ENCODE measurements around the gene CDH7.

Gene CDH7

GRCh38 chr18:65919018-65919417, 168.2 kb downstream of the CDH7 start:
- no peak for DNase-seq (ENCODE audit: low spot score)

DNA sequence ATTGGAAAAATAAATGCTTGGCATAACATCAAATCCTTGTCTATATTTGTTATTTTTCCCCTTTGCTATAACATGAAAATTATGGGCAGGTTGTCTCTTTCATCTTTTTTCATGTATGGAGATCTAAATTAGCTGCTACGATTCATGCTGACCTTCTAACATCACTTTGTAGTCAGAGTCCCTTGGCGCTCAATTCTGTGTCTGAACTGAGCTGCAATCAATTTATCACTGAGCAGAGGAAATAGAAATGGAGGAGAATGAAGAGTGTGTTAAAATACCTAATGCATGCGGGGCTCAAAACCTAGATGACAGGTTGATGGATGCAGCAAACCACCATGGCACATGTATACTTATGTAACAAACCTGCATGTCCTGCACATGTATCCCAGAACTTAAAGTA, 168.9 kb downstream of the CDH7 start:
- DNase-seq (ENCODE audit: low spot score), result no peak

- DNase-seq (ENCODE audit: low spot score), result no peak
Observed at GRCh38 chr18:65922103-65922502, 171.3 kb downstream of the CDH7 start.

DNA sequence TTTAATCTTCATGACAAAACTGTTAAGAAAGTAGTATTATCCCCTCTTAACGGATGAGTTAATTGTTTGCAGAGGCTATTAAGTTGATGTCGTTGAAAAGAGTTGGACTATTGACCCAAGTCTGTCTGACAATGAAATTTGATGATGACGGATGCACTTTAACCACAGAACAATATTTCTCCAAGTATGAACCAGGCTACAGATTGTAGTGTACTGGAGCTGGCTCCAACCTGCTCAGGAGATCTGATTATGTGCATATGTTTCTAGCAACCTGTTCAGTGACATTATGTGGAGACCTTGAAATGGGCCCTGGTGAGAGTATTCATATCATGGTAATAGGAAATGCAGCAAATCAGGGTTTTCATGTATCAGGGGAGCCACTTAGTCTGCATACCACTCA, 174.1 kb downstream of the CDH7 start:
- no peak for DNase-seq (ENCODE audit: low spot score)

- DNase-seq (ENCODE audit: low spot score), result no peak
Observed at GRCh38 chr18:65934874-65935273, 184.1 kb downstream of the CDH7 start.

GRCh38 chr18:65936678-65937077, 185.9 kb downstream of the CDH7 start:
- DNase-seq (ENCODE audit: low spot score), result no peak

DNA sequence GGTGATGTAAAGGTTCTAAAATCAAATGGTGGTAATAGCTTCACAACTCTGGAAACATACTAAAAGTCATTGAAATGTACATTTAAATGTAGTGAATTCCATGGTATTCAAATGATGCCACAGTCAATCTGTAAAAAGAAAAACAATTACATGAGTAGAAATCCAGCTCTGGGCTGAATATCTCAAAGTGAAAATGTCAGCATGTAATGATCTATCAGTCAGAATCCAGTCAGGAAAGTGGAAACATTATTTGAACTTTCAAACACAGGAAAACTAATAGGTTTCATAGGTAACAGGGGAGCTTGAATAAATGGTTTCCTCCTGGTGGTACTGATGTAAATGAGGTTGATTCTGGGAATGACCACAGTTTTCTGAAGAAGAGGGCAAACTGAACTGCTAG, 186.4 kb downstream of the CDH7 start:
- DNase-seq (ENCODE audit: low spot score), result no peak

DNA sequence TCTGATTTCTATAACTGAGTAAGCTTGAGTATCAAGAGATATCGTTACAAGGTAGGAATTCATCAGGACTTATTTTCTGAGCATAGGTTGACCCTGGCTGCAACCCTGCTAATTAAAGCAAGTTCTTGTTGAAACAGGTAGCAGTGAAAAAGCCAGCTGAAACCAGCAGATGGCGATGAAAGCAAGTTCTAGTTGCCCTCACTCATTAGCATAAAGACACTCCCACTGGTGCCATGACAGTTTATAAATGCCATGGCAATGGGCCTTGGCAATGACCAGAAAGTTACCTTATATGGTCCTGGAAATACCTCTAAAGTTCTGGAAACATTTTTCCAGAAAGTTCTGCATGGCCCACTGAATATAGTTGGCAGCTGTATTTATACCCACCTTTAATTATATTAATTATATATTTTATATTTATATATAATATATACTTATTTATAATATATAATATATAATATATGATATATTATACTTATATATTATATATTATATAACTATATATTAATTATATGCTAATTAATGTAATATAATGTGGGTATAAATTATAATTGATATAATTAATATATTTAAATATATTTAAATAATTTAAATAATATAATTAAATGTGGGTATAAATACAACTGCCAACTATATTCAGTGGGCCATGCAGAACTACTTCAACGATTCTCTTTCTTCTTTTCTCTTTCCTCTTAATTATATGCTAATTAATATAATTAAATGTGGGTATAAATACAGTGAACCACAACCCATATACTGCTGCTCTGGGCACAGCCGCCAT, 188.0 kb downstream of the CDH7 start:
- DNase-seq (ENCODE audit: low spot score), result no peak

All from Ammon's horn (tissue), 1 donor.